ENCODE data around the gene OFD1.

GRCh38 chrX:13742397-13743176 lies 8.0 kb downstream of the OFD1 start:
- TF ChIP-seq YY1 (IDR thresholded peaks at IDR 0.05; ENCODE audit: insufficient read depth, insufficient read length) (no peak), ZNF274 (IDR thresholded peaks at IDR 0.05; ENCODE audit: low read depth, low read length) (no peak)
